GM13976 (cell line): ENCODE results near the gene WWOX.

Experiments
- DNase-seq: peaks from one replicate; pipeline ENCODE4 v3.0.0; 2012; ENCODE audit warnings: low spot score
- CTCF ChIP-seq: IDR thresholded peaks from 2 replicates; pipeline ENCODE4 v1.5.1; 2012; ENCODE audit warnings: borderline replicate concordance, mild to moderate bottlenecking; ENCODE audit not compliant: insufficient read depth; ENCODE audit errors: extremely low read depth, missing control alignments, control extremely low read depth
- in situ Hi-C: fragments of 300-500 bp; cut with MboI; formaldehyde crosslinking; loops from one replicate; pipeline ENCODE4 v1.12.0; 2022; ENCODE audit warnings: low sequenced_read_pairs, mixed read lengths, inconsistent platforms; ENCODE audit not compliant: unreplicated experiment

WWOX gene

GRCh38 chr16:79195938-79196337 is 1096.5 kb downstream of the WWOX start:
- in situ Hi-C loops: no loop called here

GRCh38 chr16:79201436-79201835 is 1102.0 kb downstream of the WWOX start:
- in situ Hi-C loops: no loop called here
- TF ChIP-seq CTCF: no peak

More at GRCh38 chr16:79195938-79196337, 1096.5 kb downstream of the WWOX start:
- TF ChIP-seq CTCF: no peak
- no peak for DNase-seq

GRCh38 chr16:79202977-79203376 is 1103.5 kb downstream of the WWOX start:
- no peak for TF ChIP-seq CTCF
- no peak for DNase-seq
- in situ Hi-C loops: no loop called here

More at GRCh38 chr16:79201436-79201835, 1102.0 kb downstream of the WWOX start:
- DNase-seq: no peak

- DNase-seq: no peak
- in situ Hi-C loops: no loop called here
- no peak for TF ChIP-seq CTCF
Observed at GRCh38 chr16:79204486-79204885, 1105.0 kb downstream of the WWOX start.

GRCh38 chr16:79206889-79207288 is 1107.4 kb downstream of the WWOX start:
- in situ Hi-C loops: no loop called here
- TF ChIP-seq CTCF: no peak
- DNase-seq: no peak

GRCh38 chr16:79209308-79209707 is 1109.9 kb downstream of the WWOX start:
- DNase-seq: no peak
- no peak for TF ChIP-seq CTCF
- in situ Hi-C loops: no loop called here

- no peak for TF ChIP-seq CTCF
- DNase-seq: no peak
- in situ Hi-C loops: no loop called here
Observed at GRCh38 chr16:79210607-79211006, 1111.2 kb downstream of the WWOX start.
